Central memory CD8-positive, alpha-beta T cell (primary cell): Measurements from ENCODE around the gene EDEM1.
"Not testable (repeated sequence)": the region's sequence is repeated elsewhere in the genome, so short reads cannot be mapped to it uniquely, and the experiment has no call there.

ENCODE experiments used
- ATAC-seq: fragments of 150-1000 bp; cut with Tn5 transposase; replicated peaks from 2 replicates; pipeline ENCODE4 v1.10.0; 2022; ENCODE audit warnings: mild to moderate bottlenecking, moderate FRiP score, moderate number of reproducible peaks; ENCODE audit not compliant: poor library complexity, severe bottlenecking; ENCODE audit errors: extremely low read depth
- DNase-seq, 2 donors: peaks; one replicate each; pipeline ENCODE4 v3.0.0; 2021; ENCODE audit warnings: low spot score in 2 of 2
- H3K27ac Mint-ChIP-seq: one replicate; pipeline ENCODE4 v1.8.0; 2022; ENCODE audit warnings: low read depth, mild to moderate bottlenecking, moderate library complexity, mixed read lengths
- H3K27me3 Mint-ChIP-seq: one replicate; pipeline ENCODE4 v1.8.0; 2022; ENCODE audit warnings: mixed read lengths
- H3K36me3 Mint-ChIP-seq: one replicate; pipeline ENCODE4 v1.8.0; 2022; ENCODE audit warnings: mild to moderate bottlenecking, moderate library complexity, mixed read lengths; ENCODE audit not compliant: insufficient read depth
- H3K4me1 Mint-ChIP-seq: one replicate; pipeline ENCODE4 v1.8.0; 2022; ENCODE audit warnings: mixed read lengths
- H3K4me3 Mint-ChIP-seq: one replicate; pipeline ENCODE4 v1.8.0; 2022; ENCODE audit warnings: mild to moderate bottlenecking, moderate library complexity, mixed read lengths
- H3K9me3 Mint-ChIP-seq: one replicate; pipeline ENCODE4 v1.8.0; 2022; ENCODE audit warnings: mixed read lengths

The EDEM1 gene

DNA sequence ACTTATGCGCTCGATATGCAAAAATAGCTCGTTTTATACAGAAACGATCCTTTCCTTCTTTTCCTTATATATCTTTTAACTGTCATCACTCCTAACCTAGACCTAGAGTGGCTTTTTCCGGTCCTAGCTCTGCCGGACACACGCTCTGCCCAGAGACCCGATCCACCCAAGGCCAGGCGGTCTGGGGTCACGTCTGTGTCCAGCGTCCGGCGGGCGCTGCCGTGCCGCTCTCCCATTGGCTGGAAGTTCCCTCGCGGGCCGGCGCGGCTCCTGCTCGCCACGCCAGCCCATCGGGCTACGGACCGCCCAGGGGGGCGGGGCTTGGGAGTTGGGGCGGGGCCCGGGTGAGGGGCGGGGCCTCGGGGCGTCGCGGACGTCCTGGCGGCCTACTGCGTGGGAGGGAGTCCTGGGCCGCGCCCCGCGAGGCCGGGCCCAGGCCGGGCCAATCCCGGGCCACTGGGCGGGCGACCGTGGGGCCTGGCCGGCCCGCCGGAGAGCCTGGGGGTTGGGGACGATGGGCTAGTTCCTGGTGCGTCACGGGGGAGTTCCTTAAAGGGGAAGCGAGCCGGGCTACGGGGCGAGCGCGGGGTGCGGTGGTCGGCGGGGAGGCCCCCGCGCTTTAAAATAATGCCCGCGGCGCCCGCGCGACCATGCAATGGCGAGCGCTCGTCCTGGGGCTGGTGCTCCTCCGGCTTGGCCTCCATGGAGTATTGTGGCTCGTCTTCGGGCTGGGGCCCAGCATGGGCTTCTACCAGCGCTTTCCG lies at the start of gene EDEM1:
Gene EDEM1, plus strand, starts transcription at position 552 of the 764 bp plus-strand sequence. Its CDS starts 99 bp downstream, at position 651.
- no peaks in the 10 kb centered on the region for H3K9me3 Mint-ChIP-seq
- H3K4me3 Mint-ChIP-seq = peak within 1 kb of the TSS; percentile 99
- no peaks in the 10 kb centered on the region for H3K27me3 Mint-ChIP-seq
- ATAC-seq (peak; percentile 92), DNase-seq (peak; percentile 92 to 96)
- H3K27ac Mint-ChIP-seq = peak within 1 kb of the TSS; percentile 98
- H3K36me3 Mint-ChIP-seq = peaks cover 17% of the 10 kb centered on the region
- H3K4me1 Mint-ChIP-seq = peaks cover 39% of the 10 kb centered on the region

DNA sequence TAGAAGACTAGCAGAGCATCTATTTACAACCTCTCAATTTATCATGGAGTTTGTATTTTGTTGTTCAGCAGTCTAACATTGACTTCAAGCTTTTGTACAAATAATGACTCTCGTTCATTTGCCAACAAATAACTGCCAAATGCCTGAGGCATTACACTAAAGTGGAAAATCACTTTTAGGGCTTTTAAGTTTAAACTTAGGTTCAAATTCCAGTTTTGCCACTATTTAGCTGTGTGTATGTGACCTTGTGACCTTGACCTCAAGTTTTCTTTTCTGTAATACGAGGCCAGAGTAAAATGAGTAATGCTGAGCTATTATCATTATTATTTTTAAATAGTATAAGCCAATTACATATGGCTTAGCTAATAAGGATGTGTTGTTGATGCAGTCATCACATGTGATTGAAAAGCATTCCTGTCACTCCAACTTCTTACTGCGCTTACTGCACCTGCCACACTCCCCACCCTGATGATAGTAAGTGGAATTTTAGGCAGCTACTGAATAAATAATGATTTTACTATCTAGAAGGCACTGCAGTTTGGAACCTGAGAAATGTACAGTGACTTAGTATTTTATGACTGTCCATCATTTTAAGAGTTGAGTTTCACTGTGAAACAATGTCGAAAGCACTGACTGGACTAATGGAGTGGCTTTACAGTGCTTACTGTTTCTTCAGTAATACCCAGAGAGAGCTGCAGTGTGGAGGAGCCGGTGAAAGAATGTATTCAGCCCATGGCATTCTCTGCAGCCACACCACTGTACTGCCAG lies 49.1 kb upstream of the EDEM1 start:
- no peaks in the 10 kb centered on the region for H3K9me3 Mint-ChIP-seq
- ATAC-seq = no peak
- peak overlapping the region; percentile 91 for H3K27ac Mint-ChIP-seq
- H3K27me3 Mint-ChIP-seq = no peaks in the 10 kb centered on the region
- H3K36me3 Mint-ChIP-seq = peaks cover 8% of the 10 kb centered on the region
- DNase-seq = no peak
- no peak overlapping the region for H3K4me3 Mint-ChIP-seq
- peaks cover 72% of the 10 kb centered on the region for H3K4me1 Mint-ChIP-seq

GRCh38 chr3:5140230-5140621 lies 47.3 kb upstream of the EDEM1 start:
- Mint-ChIP-seq H3K27me3 (no peaks in the 10 kb centered on the region), H3K9me3 (no peaks in the 10 kb centered on the region), H3K36me3 (peaks cover 6% of the 10 kb centered on the region)

DNA sequence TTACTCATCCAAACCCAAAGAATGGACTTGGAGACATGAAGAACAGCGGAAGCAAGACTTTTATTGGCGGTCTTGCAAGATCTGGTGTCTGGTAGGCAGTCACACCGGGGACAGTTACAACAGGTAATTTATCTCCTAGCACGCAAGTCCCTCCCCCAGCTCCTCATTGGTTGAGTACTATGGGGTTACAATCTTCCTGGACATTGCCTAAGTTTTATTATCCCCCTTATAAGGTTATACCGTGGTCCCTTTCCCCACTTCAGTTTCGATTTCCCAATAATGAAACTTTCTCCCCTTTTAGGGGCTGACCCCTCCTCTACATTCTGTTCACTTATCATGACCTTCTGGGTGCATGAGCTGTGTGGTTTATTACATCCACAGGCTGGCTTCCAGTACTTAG lies 46.7 kb upstream of the EDEM1 start:
- Mint-ChIP-seq H3K4me1 (peaks cover 83% of the 10 kb centered on the region), H3K36me3 (peaks cover 6% of the 10 kb centered on the region)

More at GRCh38 chr3:5140230-5140621, 47.3 kb upstream of the EDEM1 start:
- Mint-ChIP-seq H3K27ac (peak overlapping the region; percentile 51), H3K4me1 (peaks cover 77% of the 10 kb centered on the region), H3K4me3 (peak overlapping the region; percentile 12)
- DNase-seq = no peak
- no peak for ATAC-seq

DNA sequence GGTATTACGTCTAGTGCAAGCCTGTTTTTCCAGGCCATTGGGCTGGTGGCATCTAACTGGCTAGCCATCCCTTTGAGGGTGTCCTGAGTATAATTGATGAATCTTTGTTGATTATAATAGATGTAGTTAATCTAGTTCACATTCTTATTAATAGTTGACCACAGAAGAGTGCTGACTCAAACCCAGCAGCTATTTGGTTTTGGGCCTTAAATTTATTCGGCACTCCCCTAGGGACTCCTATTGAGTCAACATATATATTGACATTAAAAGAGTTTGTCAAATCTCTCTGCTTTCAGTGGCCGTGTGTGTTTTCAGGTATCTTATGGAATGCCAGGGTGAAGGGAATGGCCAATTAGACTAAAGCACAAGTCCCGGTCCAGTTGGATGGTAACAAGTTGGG lies 45.7 kb upstream of the EDEM1 start:
- DNase-seq = no peak
- Mint-ChIP-seq H3K36me3 (peaks cover 7% of the 10 kb centered on the region), H3K9me3 (peaks cover 3% of the 10 kb centered on the region), H3K27ac (no peak overlapping the region), H3K4me1 (peaks cover 78% of the 10 kb centered on the region), H3K27me3 (no peaks in the 10 kb centered on the region), H3K4me3 (no peak overlapping the region)
- ATAC-seq = no peak

More for the DNA sequence above, 46.7 kb upstream of the EDEM1 start:
- ATAC-seq = no peak
- H3K27me3 Mint-ChIP-seq = no peaks in the 10 kb centered on the region
- no peak overlapping the region for H3K4me3 Mint-ChIP-seq
- no peak for DNase-seq
- H3K9me3 Mint-ChIP-seq = no peaks in the 10 kb centered on the region
- peak overlapping the region; percentile 18 for H3K27ac Mint-ChIP-seq

DNA sequence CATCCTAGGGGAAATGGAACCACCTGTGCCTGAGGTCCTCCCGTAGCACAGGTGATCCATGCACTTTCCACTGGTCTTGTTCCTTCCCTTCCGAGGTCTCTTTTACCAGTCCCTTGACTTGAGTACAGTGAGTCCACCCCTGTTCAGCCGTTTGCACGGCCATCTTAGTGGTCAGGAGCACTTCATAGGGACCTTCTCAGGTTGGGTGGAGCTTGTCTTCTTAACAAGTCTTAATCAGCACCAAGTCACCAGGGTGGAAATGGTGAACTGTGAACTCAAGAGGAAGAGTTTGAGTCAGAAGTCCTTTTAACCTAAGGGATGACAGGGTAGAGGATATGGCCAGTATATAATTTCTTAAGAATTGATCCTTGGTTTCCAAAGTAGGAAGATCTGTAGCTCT lies 44.0 kb upstream of the EDEM1 start:
- no peak overlapping the region for H3K27ac Mint-ChIP-seq
- ATAC-seq (no peak), DNase-seq (no peak)
- no peak overlapping the region for H3K4me3 Mint-ChIP-seq
- H3K9me3 Mint-ChIP-seq = peaks cover 13% of the 10 kb centered on the region
- peaks cover 79% of the 10 kb centered on the region for H3K4me1 Mint-ChIP-seq
- H3K36me3 Mint-ChIP-seq = peaks cover 7% of the 10 kb centered on the region
- no peaks in the 10 kb centered on the region for H3K27me3 Mint-ChIP-seq

- peaks cover 5% of the 10 kb centered on the region for H3K36me3 Mint-ChIP-seq
- peaks cover 13% of the 10 kb centered on the region for H3K9me3 Mint-ChIP-seq
- no peaks in the 10 kb centered on the region for H3K27me3 Mint-ChIP-seq
- no peak overlapping the region for H3K4me3 Mint-ChIP-seq
- peaks cover 79% of the 10 kb centered on the region for H3K4me1 Mint-ChIP-seq
- no peak for DNase-seq
- no peak for ATAC-seq
- H3K27ac Mint-ChIP-seq = peak overlapping the region; percentile 64
These were observed 43.1 kb upstream of the EDEM1 start for GRCh38 chr3:5144316-5144994.

- Mint-ChIP-seq H3K27me3 (no peaks in the 10 kb centered on the region), H3K4me1 (peaks cover 79% of the 10 kb centered on the region), H3K27ac (peak overlapping the region; percentile 64), H3K9me3 (peaks cover 13% of the 10 kb centered on the region), H3K36me3 (peaks cover 5% of the 10 kb centered on the region), H3K4me3 (no peak overlapping the region)
- ATAC-seq (no peak), DNase-seq (no peak)
These were observed 42.4 kb upstream of the EDEM1 start for GRCh38 chr3:5145120-5145519.

DNA sequence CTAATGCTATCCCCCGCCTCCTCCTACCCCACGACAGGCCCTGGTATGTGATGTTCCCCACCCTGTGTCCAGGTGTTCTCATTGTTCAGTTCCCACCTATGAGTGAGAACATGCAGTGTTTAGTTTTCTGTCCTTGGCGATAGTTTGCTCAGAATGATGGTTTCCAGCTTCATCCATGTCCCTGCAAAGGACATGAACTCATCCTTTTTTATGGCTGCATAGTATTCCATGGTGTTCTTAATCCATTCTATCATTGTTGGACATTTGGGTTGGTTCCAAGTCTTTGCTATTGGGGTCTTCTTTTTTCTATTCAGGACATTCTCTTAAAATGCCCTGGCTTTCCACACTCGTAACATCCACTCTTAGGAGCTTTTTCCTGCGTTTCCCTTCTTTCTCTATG lies 40.4 kb upstream of the EDEM1 start:
- not testable (repeated sequence) for ATAC-seq, H3K36me3 Mint-ChIP-seq, H3K27me3 Mint-ChIP-seq, H3K4me3 Mint-ChIP-seq, DNase-seq
- Mint-ChIP-seq H3K4me1 (peaks cover 70% of the 10 kb centered on the region), H3K9me3 (peaks cover 13% of the 10 kb centered on the region), H3K27ac (peak overlapping the region; percentile 79)

GRCh38 chr3:5149306-5149880 lies 38.1 kb upstream of the EDEM1 start:
- Mint-ChIP-seq H3K27ac (no peak overlapping the region), H3K9me3 (peaks cover 13% of the 10 kb centered on the region), H3K27me3 (no peaks in the 10 kb centered on the region), H3K4me1 (peaks cover 78% of the 10 kb centered on the region), H3K36me3 (peaks cover 6% of the 10 kb centered on the region), H3K4me3 (no peak overlapping the region)
- no peak for ATAC-seq
- no peak for DNase-seq

- H3K36me3 Mint-ChIP-seq = peaks cover 10% of the 10 kb centered on the region
- H3K4me3 Mint-ChIP-seq = no peak overlapping the region
- H3K4me1 Mint-ChIP-seq = peaks cover 84% of the 10 kb centered on the region
- DNase-seq (no peak), ATAC-seq (no peak)
- H3K27ac Mint-ChIP-seq = no peak overlapping the region
- H3K27me3 Mint-ChIP-seq = no peaks in the 10 kb centered on the region
- H3K9me3 Mint-ChIP-seq = peaks cover 12% of the 10 kb centered on the region
These were observed 35.9 kb upstream of the EDEM1 start for GRCh38 chr3:5151586-5151985.

GRCh38 chr3:5153074-5153473 lies 34.4 kb upstream of the EDEM1 start:
- ATAC-seq (no peak), DNase-seq (no peak)
- peaks cover 86% of the 10 kb centered on the region for H3K4me1 Mint-ChIP-seq
- H3K27me3 Mint-ChIP-seq = no peaks in the 10 kb centered on the region
- no peak overlapping the region for H3K4me3 Mint-ChIP-seq
- no peaks in the 10 kb centered on the region for H3K9me3 Mint-ChIP-seq
- H3K27ac Mint-ChIP-seq = no peak overlapping the region
- H3K36me3 Mint-ChIP-seq = peaks cover 7% of the 10 kb centered on the region
